CD4-positive, alpha-beta T cell treated with Interleukin-10 for 1 hour (primary cell): ENCODE measurements around the gene CLDN19.
"Not testable (repeated sequence)": the region's sequence is repeated elsewhere in the genome, so short reads cannot be mapped to it uniquely, and the experiment has no call there.

ENCODE experiments used
- DNase-seq: peaks from one replicate; pipeline ENCODE4 v3.0.0-alpha.2; 2020

CLDN19 gene

GRCh38 chr1:42758641-42759040, 18.6 kb upstream of the CLDN19 start:
- no peak for DNase-seq

GRCh38 chr1:42757892-42758275, 17.8 kb upstream of the CLDN19 start:
- no peak for DNase-seq

DNA sequence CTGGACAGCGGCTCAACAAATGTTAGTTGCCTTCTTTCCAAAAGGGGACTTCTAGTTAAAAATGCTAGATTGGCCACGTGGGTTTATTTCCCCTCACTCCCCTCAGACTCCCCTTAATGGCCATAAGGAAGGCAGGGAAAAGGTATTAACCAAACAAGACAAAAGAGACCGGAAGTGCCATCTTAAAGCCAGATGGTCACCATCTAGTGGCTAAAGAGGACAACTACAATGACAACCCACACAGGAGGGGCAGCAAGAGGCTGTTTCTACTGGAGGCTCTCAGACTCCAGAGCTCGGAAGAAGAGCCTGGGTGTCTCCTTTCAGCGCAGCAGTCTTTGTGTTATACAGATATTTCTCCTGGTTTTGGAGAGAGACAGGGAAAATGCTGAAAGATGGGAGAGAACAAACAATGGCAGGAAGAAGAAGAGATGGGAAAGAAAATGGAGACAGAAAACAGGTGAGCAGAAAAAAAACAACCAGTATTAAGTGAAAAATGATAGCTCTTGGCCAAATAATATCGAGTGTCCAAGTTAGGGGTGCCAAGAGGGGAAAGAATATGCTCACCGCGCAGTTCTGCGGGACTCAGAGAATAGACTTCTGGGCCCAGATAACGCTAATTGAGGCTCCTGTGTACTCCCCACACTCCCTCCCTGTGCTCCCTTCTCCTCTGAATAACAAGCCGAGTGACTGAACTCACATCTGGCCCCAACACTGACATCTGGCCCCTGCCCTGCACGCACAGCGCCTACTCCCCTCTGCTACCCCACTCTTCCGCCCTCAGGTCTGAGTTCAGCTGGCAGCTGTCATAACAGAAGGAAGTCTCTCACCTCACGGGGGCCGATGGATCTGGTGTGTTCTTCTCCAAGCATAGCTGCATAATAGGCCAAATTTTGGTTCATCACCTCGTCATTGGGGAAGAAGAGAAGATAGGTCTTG, 17.2 kb upstream of the CLDN19 start:
- DNase-seq = peak; percentile 45

DNA sequence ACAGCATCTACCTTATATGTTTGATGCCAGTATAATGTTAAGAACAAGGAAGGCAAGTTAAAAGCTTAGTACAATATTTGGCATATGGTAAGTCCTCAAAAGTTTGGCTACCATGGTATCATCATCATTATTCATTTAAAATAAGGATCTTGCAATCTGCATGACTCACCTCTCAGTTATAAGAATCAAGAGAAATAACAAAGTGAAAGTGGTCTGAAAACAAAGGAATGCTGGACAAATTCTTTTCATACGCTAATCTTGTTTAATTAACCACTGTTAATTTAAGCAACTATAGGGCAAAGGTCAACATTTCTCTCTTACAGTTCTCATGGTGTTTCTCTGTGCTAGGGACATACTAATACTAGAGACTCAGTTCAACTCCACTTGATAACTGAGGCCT, 13.0 kb upstream of the CLDN19 start:
- no peak for DNase-seq

DNA sequence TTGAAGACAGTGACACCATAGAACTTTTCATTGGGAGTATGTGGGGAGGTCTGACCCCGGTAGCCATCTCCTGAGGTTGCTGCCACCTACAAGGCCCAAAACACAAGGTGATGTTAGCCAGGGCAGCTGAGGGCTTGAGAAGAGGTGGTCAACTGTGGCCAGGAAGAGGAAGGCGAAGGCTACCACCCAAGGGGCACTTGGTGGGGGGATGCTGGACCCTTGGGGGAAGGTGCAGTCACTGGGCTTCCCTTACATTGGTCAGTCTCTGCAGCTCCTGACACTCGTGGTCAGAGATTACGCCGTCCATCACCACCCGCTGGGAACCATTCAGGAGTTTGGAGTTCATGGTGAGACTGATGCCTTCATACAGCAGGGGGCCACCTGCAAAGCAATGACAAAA, 12.2 kb upstream of the CLDN19 start:
- DNase-seq = no peak

DNA sequence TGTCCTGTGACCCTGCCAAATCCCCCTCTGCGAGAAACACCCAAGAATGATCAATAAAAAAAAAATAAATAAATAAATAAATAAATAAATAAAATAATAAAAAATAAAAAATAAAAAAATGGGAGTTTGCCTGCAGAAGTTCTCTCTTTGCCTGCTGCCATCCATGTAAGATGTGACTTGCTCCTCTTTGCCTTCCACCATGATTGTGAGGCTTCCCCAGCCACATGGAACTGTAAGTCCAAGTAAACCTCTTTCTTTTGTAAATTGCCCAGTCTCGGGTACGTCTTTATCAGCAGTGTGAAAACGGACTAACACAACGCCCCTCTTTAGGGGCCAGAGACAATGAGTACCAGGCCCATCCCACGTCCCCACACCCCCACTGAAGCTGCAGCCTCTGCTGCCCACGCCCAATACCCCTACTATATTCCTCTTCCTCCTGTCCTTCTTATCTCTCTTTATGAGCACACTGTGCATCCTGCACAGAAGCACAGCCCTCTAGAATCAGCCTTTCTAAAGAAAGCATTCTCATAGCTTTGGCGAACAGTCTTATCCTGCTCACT, 11.6 kb upstream of the CLDN19 start:
- DNase-seq = not testable (repeated sequence)

GRCh38 chr1:42750041-42750440, 10.0 kb upstream of the CLDN19 start:
- DNase-seq = no peak

DNA sequence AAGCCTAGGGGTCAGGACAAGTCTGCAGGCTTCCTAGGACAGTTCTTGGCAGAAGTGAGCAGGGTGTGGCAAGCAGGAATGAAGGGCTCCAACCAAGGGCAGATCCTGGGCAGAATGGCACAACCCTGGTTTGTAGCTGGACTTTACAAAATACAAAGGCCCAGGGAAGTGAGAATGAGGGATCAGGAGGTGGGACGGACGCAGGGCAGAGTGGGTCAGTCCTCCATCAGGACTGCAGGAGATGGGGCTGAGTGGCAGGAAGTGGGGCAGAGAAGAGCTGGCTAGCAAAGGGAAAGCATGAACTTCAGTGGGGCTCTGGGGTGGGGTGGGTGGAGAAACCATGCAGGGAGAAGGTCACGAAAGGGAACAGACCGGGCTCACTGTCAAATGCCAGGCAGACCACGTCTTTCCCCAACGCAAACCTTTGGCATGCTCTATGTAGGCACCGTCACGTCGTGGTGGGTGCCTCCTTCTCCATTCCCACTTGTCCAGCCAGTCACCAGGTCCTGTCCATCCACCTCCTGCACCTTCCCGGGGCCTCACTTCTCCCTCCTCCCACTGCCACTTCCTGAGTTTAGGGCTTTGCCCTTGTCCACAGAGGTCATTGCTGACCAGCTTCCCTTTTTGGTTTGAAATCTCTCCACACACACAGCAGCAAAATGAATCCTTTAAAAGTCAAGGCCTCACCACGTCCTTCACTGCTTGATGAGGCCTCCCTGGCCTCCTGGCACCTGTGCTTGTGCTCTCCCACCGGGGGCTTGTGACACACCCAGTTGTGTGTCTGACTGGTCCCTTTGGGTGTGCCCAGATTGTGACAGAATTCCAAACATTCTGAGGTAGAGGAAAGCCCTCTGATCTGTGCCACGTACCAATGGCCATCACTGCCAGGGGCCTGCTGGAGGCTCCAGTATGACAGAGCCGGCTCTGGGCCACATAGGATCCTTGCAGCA, 8.7 kb upstream of the CLDN19 start:
- DNase-seq = no peak

DNA sequence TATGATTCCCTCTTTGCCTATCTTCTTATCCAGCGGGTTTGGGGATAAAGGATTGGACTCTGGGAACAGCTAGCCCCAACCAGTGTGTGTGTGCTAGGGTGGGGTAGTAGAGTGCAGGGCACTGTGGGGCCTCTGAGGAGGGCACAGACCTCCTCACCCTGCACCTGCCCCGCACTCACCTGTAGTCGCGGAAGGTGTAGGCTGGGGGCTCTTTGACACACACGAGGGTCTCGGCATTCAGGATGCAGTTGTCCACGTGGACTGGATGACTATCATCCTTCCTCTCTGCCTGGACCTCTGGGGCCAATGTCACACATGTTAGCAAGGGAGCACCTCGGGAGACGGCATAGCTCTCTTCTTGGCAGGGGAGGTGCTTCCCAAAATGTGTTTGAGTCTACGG, 8.0 kb upstream of the CLDN19 start:
- no peak for DNase-seq

DNA sequence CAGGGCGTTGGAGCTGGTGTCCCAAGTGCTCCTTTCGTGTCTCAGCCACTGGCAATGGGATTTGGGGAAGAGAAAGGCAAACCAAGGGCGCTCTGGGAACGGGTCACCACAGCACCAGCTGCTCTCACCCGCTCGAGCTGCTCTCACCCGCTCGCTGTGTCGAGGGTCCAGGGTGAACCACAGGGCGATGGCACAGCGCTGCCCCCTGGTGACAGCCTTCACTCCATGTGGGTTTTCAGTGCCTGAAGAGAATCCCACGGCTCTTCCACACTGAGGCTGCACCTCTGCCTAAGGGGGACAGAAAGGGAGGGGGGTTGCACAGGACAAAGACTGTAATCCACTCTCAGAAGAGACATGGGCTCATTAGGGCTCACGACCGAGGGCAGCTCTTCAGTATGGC, 7.1 kb upstream of the CLDN19 start:
- DNase-seq = peak; percentile 44

- DNase-seq = no peak
These were observed 6.5 kb upstream of the CLDN19 start for GRCh38 chr1:42746436-42747105.

DNA sequence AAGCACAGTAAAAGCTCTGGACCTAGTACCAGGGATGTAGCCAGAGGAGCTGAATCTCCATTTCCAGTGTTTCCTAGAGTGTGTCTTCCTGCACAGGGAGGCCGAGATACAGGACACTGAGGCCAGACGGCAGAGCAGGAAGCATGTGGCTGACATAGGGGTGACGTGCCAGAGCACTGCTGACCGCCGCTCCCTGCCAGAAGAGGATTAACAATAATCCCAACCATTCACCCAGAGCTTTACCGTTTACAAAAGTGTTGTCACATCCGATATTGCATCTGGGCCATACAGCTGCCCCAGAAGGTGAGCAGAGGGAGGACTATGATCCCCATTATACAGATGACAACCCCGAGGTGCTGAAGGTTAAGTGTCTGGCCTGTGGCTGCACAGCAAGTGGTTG, 5.8 kb upstream of the CLDN19 start:
- DNase-seq = no peak

- DNase-seq = no peak
These were observed 4.0 kb upstream of the CLDN19 start for GRCh38 chr1:42744148-42744413.

DNA sequence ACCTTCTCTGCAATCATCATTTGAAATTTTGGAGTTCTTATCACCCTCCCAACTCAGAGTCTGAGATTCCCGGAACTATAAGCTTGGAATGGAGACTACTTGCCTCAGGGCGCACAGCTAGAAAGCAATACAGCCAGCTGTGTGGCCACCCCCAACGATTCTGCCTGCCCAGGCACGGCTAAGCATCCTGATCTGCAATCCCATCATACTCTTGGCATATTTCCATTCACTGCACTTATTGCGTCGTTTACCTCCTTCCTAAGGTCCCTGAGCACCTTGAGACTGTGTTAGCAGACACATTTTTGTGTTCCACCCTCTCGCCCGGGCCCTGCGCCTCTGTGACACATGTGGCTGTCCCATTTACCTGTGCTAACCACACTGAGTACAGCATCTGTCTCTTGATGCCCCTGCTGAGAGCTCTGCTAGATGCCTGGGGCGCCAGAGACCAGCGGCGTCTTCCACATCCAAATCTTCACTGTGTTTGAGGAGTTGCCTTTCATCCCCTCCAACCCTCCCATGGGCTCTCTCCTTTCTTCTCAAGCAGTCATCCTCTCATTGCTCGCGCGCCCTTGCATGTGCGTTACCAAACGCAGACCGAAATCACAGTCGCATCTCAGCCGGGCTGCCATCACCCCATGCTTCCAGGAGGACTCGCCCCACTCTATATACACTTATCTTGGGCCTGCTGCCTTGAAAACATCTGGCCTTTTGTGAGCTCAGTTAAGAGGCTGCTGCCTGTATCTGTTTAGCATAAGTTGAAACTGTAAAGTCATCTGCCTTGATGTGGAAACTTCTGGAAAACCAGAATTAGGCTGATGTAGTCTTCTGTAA, 3.5 kb upstream of the CLDN19 start:
- no peak for DNase-seq

DNA sequence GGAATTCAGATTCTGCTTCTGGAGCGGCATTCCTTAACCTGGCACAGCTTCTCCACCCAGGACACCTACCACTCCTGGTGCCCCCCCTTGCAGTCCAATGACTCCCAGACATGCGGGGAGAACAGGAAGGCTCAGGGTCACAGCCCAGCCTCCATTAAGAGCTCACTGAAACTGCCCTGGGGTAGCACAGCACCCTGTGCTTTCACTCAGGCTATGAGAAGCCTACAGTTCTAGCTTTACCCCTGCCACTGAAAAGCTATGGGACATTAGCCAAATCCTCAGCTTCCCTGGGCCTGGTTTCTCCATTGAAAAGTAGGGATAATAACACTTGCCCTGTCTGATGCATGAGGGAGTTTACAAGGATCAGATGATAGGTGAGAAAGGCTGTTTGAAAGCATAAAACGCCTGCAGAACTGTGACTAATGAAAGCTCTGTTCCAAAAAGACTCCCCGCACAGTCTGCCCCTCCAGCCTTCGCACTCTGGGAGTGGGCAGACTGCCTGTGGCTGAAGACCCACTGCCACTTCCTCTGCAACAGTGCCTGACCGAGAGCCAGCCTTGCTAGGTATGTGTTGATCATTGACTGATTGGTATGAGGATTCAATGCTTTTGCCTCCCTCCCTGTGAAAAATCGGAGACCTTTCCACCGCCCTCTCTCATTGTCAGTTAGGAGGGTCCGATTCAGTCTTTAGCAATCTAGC, 2.7 kb upstream of the CLDN19 start:
- no peak for DNase-seq

- DNase-seq = no peak
These were observed 2.1 kb upstream of the CLDN19 start for GRCh38 chr1:42742141-42742540.

- no peak for DNase-seq
These were observed 1.7 kb upstream of the CLDN19 start for GRCh38 chr1:42741706-42742105.

- DNase-seq = no peak
These were observed 980 bp upstream of the CLDN19 start for GRCh38 chr1:42740851-42741580.

GRCh38 chr1:42738678-42739226, 1.3 kb downstream of the CLDN19 start:
- no peak for DNase-seq

- no peak for DNase-seq
These were observed 1.9 kb downstream of the CLDN19 start for GRCh38 chr1:42737986-42738677.
